Skeletal muscle tissue (tissue), 4 donors: ENCODE data around the gene BPTF. TPM values are rescaled to one million over a fixed set of nuclear protein-coding genes. Genes with fewer than 3 reads are reported as not detected.
"Not testable (repeated sequence)": the region's sequence is repeated elsewhere in the genome, so short reads cannot be mapped to it uniquely, and the experiment has no call there.

ENCODE experiments used
- H3K27ac ChIP-seq: one replicate; pipeline ENCODE4 v1.7.0; 2013; ENCODE audit warnings: mild to moderate bottlenecking, low read depth, low read length, inconsistent platforms
- H3K27me3 ChIP-seq, 3 donors: one replicate each; pipeline ENCODE4 v1.7.0; 2013; ENCODE audit warnings: low read length in 3 of 3; ENCODE audit not compliant: control insufficient read depth in 3 of 3, insufficient read depth in 3 of 3
- H3K36me3 ChIP-seq, 3 donors: one replicate each; pipeline ENCODE4 v1.7.0; 2013; ENCODE audit warnings: low read length in 3 of 3; ENCODE audit not compliant: control insufficient read depth in 3 of 3, insufficient read depth in 3 of 3
- H3K4me1 ChIP-seq, 3 donors: one replicate each; pipeline ENCODE4 v1.7.0; 2013; ENCODE audit warnings: low read length in 3 of 3, mild to moderate bottlenecking in 3 of 3; ENCODE audit not compliant: control insufficient read depth in 3 of 3, insufficient read depth in 3 of 3
- H3K4me3 ChIP-seq, 3 donors: one replicate each; pipeline ENCODE4 v1.7.0; 2013; ENCODE audit warnings: low read length in 3 of 3
- H3K9ac ChIP-seq, 3 donors: one replicate each; pipeline ENCODE4 v1.7.0; 2013; ENCODE audit warnings: low read length in 3 of 3, mild to moderate bottlenecking in 3 of 3, moderate library complexity in 2 of 3, low read depth in 1 of 3
- H3K9me3 ChIP-seq, 3 donors: one replicate each; pipeline ENCODE4 v1.7.0; 2013; ENCODE audit warnings: low read length in 3 of 3; ENCODE audit not compliant: control insufficient read depth in 3 of 3
- total RNA-seq: library from RNA; depleted of rRNA; stranded (reverse); fragments of >200 nt; gene quantifications from one replicate; pipeline ENCODE4 v1.2.3, GENCODE V29; 2014
- donor health status: Osteomylitis.

BPTF gene
- total RNA-seq, 1 donor from 2014 or later = 61.6 TPM

DNA sequence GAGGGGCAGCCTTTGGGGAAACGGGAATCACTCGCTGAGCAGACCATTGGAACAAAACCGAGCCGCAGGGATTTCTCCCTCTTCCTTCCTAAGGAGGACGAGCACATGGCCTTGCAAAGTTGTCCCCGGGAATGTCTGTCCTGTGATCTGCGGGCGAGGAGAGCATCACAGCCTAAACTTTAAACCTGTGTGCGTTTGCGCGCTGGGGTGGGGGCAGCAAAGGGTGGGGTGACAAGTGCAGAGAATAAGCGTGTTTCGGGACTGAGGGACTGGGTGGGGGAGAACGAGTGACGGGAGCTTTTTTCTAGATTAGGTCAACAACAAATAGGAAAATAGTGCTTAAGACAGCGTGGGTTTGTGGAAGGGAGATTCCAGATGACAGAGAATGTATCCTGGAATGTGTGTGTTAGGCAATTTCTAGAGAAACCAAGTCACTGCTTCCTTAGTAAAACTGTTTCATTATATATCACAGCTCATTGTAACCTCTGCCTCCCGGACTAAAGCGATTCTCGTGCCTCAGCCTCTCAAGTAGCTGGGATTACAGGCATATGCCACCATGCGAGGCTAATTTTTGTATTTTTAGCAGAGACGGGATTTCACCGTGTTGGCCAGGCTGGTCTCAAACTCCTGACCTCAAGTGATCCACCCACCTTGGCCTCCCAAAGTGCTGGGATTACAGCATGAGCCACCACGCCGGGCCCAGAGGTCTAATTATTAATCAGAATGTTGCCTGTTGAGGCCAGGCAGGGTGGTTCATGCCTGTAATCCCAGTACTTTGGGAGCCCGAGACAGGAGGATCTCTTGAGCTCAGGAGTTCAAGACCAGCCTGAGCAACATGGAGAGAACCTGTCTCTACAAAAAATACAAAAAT lies 171.2 kb downstream of the BPTF start, which contains the start of gene C17orf58:
Gene C17orf58 (minus strand): TSS at position 169 of the 871 bp plus-strand sequence. CDS start 271 bp downstream, outside the sequence.
- H3K36me3 ChIP-seq, H3K9me3 ChIP-seq, H3K27me3 ChIP-seq: not testable (repeated sequence)
- Histone ChIP-seq H3K4me3 (peak within 1 kb of the TSS; percentile 73 to 91 (median 74)), H3K4me1 (peaks cover 16 to 21% (median 18%) of the 10 kb centered on the region in 3 donors), H3K27ac (peak within 1 kb of the TSS; percentile 58), H3K9ac (peak within 1 kb of the TSS; percentile 70 to 77 (median 75))

DNA sequence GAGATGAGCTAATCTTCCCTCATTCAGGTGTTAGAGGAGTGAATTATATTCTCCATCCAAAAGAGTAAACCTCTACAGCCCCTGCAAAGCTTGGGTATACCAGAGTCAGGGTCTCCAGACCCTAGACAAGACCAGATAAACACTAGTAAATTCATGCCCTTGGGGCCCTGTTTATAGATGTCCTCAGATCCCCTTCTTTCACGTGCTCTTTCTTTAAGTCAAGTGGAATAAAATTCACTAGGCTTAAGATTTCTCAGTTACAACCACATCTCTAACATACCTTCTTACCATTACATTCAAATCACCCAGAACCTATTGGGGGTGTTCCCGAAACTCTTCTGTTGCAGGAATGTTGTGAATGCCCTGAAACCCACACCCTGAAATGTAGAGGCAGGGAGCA lies 173.2 kb downstream of the BPTF start:
- Histone ChIP-seq H3K27me3 (no peaks in the 10 kb centered on the region), H3K4me3 (no peak overlapping the region), H3K27ac (no peak overlapping the region), H3K9ac (no peak overlapping the region), H3K9me3 (no peaks in the 10 kb centered on the region), H3K36me3 (no peaks in the 10 kb centered on the region), H3K4me1 (peaks cover 10 to 14% (median 12%) of the 10 kb centered on the region in 3 donors)

DNA sequence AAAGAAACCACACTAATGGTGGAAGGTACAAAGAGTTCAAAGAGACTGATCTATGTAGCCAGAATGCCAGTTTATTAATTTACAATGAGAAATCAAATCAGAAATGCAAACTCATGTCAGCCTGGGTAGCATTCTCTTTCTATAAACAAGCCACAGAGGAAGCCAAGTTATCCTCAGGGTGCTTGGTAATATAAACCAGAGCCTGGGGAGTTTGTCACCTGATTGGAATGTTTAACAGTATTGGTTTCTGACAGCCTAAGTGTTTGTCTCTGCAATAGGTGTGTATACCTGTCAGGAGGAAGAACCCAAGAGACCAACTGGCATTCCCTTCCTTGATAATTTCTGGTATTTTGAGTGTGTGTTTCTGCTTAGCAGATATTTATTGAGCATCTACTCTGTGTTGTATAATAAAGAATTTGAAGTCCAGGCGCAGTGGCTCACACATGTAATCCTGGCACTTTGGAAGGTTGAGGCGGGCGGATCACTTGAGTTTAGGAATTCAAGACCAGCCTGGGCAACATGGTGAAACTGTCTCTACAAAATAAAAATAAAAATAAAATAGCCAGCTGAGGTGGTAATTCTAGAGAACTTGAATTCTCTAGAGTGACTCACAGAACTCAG lies 174.1 kb downstream of the BPTF start:
- H3K4me3 ChIP-seq = no peak overlapping the region
- H3K4me1 ChIP-seq = peaks cover 7 to 10% (median 8%) of the 10 kb centered on the region in 3 donors
- H3K27me3 ChIP-seq = no peaks in the 10 kb centered on the region
- H3K9me3 ChIP-seq = no peaks in the 10 kb centered on the region
- no peak overlapping the region for H3K9ac ChIP-seq
- no peaks in the 10 kb centered on the region for H3K36me3 ChIP-seq
- H3K27ac ChIP-seq = no peak overlapping the region

DNA sequence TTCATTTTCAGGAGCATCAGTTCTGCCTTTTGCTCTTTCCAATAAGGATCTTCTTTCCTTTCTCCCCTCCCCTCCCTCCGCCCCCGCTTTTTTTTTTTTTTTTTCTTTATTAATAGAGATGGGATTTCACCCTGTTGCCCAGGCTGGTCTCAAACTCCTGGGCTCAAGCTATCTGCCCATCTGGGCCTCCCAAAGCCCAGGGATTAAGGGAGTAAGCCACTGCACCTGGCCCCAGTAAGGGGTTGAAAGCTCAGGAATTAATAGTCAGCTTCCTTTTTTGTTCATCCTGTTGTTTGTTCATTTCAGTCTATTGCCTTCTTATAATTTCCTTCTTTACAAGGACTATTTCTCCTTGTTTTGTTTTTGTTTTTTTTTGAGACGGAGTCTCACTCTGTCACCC lies 178.9 kb downstream of the BPTF start:
- Histone ChIP-seq H3K36me3 (no peaks in the 10 kb centered on the region), H3K4me1 (no peaks in the 10 kb centered on the region), H3K4me3 (no peak overlapping the region), H3K27ac (no peak overlapping the region), H3K9me3 (no peaks in the 10 kb centered on the region), H3K27me3 (no peaks in the 10 kb centered on the region), H3K9ac (no peak overlapping the region)

DNA sequence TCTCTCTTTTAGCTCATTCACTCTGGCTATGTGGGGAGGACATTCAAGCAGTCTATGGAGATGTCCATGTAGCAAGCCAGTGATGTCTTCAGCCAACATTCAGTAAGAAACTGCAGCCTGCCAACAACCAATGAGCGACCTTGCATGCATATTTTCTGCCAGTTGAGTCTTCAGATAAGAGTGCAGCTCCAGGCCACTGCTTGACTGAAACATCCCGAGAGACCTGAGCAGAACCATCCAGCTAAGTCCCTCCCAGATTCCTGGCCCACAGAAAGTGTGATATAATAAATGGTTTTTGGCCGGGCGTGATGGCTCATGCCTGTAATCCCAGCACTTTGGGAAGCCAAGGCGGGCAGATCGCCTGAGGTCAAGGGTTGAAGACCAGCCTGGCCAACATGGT lies 181.5 kb downstream of the BPTF start:
- no peak overlapping the region for H3K27ac ChIP-seq
- no peaks in the 10 kb centered on the region for H3K36me3 ChIP-seq
- H3K27me3 ChIP-seq = no peaks in the 10 kb centered on the region
- H3K9ac ChIP-seq = no peak overlapping the region
- no peak overlapping the region for H3K4me3 ChIP-seq
- H3K9me3 ChIP-seq = no peaks in the 10 kb centered on the region
- H3K4me1 ChIP-seq = peaks cover 0 to 2% (median 0%) of the 10 kb centered on the region in 3 donors

DNA sequence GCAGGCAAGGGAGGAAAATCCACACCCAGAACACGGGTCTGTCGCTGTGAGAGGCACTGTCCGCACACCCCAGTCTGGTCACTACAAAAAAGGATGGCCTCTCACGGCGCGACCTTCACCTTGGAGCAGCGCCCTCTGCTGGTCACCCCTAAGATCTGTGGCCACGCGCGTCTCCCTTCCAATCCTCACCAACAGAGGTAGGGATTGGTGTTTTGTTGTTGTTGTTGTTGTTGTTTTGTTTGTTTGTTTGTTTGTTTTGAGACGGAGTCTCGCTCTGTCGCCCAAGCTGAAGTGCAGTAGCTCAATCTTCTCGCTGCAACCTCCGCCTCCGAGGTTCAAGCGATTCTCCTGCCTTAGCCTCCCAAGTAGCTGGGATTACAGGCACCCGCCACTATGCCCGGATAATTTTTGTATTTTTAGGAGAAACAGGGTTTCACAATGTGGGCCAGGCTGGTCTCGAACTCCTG lies 185.9 kb downstream of the BPTF start:
- Histone ChIP-seq H3K4me3 (no peak overlapping the region), H3K36me3 (no peaks in the 10 kb centered on the region), H3K4me1 (peaks cover 0 to 2% (median 0%) of the 10 kb centered on the region in 3 donors), H3K27ac (no peak overlapping the region), H3K27me3 (no peaks in the 10 kb centered on the region), H3K9ac (no peak overlapping the region), H3K9me3 (no peaks in the 10 kb centered on the region)

DNA sequence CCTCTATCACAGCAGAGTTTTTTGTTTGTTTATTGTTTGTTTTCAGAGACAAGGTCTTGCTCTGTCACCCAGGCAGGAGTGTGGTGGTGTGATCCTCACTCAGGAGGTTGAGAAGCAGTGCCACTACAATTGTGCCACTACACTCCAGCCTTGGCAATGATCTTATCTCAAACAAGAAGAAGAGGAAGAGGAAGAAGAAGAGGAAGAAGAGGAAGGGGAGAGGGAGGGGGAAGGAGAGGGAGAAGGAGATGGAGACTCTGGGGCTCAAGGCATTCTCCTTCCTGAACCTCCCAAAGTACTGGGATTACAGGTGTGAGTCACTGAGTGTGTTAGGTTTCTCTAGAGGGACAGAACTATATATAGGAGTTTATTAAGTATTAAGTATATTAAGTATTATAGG lies 188.1 kb downstream of the BPTF start:
- no peak overlapping the region for H3K9ac ChIP-seq
- no peaks in the 10 kb centered on the region for H3K27me3 ChIP-seq
- H3K36me3 ChIP-seq = no peaks in the 10 kb centered on the region
- no peaks in the 10 kb centered on the region for H3K9me3 ChIP-seq
- H3K4me3 ChIP-seq = no peak overlapping the region
- peaks cover 0 to 2% (median 0%) of the 10 kb centered on the region in 3 donors for H3K4me1 ChIP-seq
- H3K27ac ChIP-seq = no peak overlapping the region

DNA sequence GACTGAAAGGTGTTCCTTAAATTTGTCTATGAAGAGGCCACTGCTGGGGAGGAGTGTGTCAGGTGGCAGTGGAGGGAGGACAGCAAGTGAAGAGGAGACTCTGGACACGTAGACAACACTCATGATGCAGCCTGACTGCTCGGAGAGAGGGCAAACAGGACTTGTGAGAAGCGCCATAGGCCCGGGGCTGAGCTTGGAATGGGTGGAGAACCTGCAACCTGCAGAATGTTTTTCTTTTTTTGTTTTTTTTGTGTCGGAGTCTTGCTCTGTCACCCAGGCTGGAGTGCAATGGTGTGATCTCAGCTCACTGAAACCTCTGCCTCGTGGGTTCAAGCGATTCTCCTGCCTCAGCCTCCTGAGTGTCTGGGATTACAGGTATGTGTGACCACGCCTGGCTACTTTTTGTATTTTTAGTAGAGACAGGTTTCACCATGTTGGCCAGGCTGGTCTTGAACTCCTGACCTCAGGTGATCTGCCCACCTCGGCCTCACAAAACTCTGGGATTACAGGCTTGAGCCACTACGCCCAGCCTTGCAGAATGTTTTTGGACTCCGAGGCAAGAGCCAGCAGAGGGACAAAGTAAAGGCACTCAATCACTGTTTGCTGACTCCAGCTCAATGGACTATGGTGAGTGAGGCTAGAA lies 189.9 kb downstream of the BPTF start:
- Histone ChIP-seq H3K9ac (no peak overlapping the region), H3K36me3 (no peaks in the 10 kb centered on the region), H3K27me3 (no peaks in the 10 kb centered on the region), H3K27ac (no peak overlapping the region), H3K4me1 (peaks cover 0 to 2% (median under 1%) of the 10 kb centered on the region in 3 donors), H3K9me3 (no peaks in the 10 kb centered on the region), H3K4me3 (no peak overlapping the region)

DNA sequence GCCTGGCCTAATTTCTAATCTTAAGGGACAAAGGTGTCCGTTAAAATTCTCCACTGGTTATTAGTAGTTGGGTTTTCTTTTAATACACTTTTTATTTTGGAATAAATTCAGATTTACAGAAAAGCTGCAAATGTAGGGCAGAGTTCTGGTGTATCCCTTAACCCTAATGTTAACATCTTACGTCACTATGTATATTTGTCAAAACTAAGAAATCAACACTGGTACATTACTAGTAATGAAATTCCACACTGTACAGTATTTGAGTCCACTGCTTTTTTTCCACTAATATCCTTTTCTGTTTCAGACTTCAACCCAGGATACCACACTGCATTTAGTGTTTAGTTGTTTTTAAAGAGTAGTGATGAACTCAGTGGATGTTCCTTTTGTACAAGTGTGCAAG lies 191.5 kb downstream of the BPTF start:
- Histone ChIP-seq H3K36me3 (no peaks in the 10 kb centered on the region), H3K9me3 (no peaks in the 10 kb centered on the region), H3K4me1 (peaks cover 4 to 7% (median 4%) of the 10 kb centered on the region in 3 donors), H3K27ac (no peak overlapping the region), H3K4me3 (no peak overlapping the region), H3K9ac (no peak overlapping the region), H3K27me3 (no peaks in the 10 kb centered on the region)

DNA sequence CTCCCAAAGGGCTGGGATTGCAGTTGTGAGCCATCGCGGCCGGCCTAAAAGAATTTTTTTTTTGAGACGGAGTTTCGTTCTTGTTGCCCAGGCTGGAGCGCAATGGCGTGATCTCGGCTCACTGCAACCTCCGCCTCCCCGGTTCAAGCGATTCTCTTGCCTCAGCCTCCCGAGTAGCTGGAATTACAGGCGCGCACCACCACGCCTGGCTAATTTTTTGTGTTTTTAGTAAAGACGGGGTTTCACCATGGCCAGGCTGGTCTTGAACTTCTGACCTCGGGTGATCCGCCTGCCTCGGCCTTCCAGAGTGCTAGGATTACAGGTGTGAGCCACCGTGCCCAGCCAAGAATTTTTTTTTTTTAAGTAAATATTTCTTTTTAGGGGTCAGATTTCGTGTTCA lies 193.2 kb downstream of the BPTF start:
- not testable (repeated sequence) for H3K9me3 ChIP-seq, H3K4me1 ChIP-seq, H3K27me3 ChIP-seq, H3K9ac ChIP-seq, H3K36me3 ChIP-seq, H3K4me3 ChIP-seq, H3K27ac ChIP-seq
